ENCODE results near the gene IFI6.
"Not testable (repeated sequence)": the region's sequence is repeated elsewhere in the genome, so short reads cannot be mapped to it uniquely, and the experiment has no call there.

Gene IFI6, protein sequence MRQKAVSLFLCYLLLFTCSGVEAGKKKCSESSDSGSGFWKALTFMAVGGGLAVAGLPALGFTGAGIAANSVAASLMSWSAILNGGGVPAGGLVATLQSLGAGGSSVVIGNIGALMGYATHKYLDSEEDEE

DNA sequence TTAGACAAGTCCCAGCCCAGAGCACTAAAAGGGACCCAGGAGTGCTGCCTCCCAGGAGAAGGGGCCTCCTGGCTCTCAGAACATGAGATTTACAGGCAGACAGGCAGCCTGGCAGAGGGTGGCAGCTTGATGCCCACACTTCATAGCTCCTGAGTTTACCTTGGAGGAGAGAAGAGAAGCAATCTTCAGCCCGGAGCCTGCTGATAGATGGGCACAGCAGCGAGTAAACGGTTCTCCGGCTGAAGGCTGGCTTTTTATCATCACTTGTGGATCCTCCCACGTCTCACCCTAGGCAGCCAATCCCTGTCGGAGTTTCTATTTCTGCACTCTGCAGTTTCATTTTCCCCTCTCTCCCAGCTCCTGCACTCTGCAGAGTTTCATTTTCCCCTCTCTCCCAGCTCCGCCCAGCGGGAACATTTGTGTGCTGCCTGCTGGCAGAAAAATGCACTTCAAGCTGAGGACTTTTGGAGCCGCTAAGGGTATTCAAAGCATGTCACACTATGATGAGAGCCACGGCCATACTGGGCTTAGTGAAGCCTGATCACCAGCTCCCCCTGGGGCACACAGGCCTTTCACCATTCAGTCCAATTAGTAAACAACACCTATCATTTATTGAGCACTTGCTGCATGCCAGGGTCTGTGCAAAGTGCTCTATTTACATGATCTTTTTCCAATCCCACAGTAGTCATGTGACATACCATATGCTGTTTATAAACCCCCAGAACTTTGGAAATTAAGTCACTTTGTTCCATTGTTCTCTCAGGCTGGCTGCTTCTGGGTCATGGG, at the start of gene IFI6:
Gene IFI6 (minus strand): TSS at position 229 of the 786 bp plus-strand sequence. CDS start 2,878 bp downstream, outside the sequence.
- FAIRE-seq: peak; percentile 96

DNA sequence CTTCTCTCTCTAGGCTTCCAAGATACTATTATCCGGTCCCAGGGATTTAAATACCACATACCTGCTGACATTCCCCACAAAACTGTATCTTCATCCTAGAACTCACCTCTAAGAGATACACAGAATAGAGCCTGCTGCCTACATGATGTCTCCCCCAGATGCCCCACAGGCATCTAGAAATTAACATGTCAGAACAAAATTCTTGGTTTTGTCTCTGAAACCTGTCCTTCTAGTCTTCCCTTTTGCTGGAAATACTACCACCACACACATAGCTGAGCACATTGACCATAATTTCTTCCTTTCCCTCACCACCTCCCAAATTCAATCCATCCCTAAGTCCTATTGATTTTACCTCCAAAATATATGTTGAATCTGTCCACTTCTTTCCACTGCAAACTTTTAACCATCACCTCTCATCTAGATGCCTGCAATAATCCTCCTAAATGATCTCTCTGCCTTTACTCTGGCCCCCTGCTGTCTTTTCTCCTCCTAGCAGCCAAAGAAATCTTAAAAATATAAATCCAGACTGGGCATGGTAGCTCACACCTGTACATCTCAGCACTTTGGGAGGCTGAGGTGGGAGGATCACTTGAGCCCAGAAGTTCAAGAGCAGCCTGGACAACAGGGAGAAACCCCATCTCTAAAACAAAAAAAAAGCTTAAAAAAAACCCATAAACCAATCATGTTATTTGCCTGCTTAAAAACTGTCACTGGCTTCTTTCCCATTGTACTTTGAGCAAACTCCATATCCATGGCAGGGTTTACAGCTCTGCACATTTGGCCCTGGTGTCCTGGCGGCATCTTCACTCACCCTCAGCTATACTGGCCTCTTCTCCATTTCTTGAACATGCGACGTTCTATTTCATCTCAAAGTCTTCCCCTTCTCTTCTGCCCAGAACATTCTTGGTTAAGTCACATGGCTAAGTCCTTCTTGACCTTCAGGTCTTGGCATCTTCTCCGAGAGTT, 47.6 kb upstream of the IFI6 start:
- no peak for FAIRE-seq

DNA sequence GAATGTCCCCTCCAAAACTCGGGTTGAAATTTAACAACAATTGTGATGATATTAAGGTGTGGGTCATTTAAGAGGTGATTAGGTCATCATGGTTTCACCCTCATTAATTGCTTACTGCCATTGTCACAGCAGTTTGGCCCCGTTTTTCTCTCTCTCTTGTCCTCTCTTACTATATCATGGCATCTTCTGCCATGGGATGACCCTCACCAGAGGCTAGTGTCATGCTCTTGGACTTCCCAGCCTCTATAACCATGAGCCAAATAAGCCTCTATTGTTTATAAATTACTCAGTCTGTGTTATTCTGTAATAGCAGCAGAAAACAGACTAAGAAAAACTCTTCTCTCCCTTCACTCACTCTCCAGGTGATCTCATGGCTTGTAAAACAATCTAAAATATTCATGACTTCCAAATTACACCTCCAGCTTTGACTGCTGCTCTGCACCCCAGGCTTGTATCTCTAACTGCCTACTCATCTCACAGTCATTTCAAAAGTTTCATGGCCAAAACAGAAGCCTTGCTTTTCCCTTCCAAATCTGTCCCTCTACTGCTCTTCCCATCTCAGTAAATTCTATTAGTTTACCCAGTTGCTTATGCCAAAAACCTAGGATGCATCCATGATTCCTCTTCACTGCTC, 44.4 kb upstream of the IFI6 start:
- FAIRE-seq: no peak

DNA sequence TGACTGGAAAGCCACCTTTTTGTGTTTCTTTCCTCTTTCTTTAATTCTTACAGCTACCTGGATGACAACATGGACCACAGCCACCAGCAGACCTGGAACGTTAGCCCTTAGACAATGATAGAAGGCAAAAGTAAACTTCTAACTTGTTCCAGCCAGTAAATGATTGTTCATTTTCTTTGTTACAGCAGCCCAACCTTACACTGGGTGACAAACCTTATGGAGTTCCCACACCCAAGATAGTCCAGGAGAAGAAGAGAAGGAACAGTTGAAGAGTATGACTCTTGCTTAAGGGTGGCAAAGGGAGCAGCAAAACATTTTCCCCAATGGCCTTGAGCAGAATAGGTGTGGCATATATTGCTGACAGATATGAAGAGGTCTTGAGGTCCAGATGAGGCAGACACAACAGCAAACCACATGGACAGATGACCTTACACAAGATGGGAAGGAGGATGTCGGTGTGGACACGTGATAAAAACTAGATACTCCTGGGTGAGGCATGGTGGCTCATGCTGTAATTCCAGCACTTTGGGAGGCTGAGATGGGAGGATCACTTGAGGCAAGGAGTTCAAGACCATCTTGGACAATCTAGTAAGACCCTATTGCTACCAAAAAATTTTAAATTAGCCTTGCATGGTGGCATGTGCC, 42.0 kb upstream of the IFI6 start:
- FAIRE-seq: no peak

DNA sequence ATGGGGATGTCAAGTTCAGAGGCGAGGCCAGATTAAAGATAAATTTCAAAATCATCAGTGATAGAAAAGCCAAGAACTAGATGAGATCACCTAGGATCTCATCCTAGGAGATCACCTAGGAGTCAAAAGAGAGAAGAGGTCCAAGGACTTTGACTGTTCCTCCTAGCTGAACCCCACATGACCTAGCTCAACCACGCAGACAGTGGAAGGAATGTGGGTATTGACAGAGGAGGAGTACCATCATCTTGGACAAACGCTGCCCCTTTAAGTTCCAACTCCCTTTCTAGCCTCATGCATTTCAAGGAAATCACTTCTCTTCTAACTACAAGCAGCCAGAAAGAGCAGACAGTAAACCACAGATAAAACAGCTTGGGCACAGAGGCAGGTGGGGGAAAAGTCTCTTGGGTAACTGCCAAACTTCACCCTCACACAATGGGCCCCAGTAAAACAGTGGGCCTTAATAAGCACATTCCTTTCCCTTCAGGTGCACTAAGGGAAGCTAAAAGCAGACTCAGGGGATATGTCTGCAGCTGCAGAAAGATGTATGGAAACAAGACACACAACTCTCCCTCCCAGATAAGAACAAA, 41.2 kb upstream of the IFI6 start:
- no peak for FAIRE-seq

DNA sequence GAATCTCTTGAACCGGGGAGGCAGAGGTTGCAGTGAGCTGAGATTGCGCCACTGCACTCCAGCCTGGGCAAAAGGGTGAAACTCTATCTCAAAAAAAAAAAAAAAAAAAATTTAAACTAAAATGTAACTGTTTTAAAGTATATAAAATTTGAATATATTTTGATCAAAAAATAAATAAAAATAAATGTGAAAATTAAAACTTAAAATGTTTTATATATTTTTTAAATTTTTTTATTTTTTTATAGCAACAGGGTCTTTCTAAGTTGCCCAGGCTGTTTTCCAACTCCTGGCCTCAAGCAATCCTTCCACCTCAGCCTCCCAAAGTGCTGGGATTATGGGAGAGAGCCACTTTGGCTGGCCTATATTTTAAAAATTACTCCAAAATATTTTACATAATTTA, 38.6 kb upstream of the IFI6 start:
- no peak for FAIRE-seq

DNA sequence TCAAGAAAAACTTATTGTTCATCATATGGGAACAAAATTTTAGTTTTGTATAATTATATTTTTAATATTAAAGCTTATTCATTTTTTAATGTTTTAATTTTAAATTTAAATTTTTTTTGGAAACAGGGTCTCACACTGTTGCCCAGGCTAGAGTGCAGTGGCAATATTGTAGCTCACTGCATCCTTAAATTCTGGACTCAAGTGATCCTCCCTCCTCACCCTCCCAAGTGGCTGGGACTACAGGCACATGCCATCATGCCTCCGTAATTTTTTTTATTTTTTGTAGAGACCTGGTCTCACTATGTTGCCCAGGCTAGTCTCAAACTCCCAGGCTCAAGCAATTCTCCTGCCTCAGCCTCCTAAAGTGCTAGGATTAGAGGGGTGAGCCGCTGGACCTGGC, 33.6 kb upstream of the IFI6 start:
- no peak for FAIRE-seq

DNA sequence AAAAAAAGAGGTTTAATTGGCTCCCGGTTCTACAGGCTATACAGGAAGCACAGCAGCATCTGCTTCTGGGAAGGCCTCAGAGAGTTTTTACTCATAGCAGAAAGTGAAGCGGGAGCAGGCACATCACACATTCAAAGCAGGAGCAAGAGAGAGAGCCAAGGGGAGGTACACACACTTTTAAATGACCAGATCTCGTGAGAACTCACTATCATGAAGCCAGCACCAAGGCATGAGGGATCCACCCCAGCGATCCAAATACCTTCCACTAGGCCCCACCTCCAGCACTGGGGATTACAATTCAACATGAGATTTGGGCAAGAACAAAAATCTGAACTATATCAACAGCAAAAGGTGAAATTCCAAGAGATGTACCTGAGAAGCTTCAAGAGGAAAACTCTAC, 33.0 kb upstream of the IFI6 start:
- FAIRE-seq: no peak

DNA sequence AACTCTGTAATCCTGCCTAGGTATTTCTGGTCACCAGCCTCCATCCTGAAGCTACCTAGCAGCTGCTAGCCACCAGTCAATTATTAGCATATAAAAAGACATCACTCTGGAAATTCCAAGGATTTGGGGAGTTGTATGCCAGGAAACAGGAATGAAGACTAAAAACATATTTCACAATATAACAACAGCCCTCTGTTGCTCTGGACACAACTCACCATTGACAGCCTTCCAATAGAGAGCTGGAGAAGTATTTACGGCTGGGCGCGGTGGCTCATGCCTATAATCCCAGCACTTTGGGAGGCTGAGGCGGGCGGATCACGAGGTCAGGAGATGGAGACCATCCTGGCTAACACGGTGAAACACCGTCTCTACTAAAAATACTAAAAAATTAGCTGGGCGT, 24.8 kb upstream of the IFI6 start:
- FAIRE-seq: not testable (repeated sequence)

DNA sequence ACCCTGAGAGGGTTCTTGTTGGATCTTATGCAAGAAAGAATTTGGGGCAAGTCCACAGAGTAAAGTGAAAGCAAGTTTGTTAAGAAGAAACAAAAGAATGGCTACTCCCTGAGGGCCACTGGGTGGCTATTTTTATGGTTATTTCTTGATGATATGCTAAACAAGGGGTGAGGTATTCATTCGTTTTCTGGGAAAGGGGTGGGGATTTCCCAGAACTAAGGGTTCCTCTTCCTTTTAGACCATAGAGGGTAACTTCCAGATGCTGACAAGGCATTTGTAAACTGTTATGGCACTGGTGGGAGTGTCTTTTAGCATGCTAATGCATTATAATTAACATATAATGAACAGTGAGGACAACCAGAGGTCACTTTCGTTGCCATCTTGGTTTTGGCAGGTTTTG, 18.2 kb upstream of the IFI6 start:
- no peak for FAIRE-seq

DNA sequence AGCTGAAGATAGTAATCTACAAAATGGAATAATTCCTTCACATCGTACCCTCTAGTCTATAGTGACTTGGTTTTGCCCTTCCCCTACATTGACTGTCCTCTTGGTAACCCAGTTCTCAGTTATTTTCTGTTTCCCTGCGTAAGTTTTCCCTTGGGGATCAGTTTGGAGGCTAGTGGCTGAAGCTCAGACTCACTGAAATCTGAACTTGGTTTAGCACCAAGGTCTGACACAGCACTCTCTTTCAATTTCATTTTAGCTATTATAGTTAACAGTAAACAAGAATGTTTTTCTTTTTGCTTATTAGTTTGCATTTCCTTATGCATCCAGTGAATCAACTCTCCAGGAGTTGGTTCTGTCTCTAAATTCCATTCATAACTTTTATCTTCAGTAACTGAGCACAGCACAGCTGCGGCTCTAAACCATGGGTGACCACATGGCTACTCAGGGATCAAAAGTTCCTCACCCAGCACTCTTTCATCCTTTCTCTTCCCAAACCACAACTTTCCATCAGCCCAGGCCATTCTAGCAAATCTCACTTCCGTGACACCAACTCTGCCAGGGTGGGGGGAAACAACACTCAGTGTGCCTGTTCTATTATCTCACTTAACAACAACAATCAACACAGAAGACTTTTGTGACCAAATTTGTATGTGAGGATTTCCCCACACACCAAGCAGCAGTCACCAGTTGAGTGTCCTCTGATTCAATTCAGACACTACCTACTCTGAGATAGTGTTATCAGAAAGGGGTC, 17.6 kb upstream of the IFI6 start:
- FAIRE-seq: peak; percentile 86

DNA sequence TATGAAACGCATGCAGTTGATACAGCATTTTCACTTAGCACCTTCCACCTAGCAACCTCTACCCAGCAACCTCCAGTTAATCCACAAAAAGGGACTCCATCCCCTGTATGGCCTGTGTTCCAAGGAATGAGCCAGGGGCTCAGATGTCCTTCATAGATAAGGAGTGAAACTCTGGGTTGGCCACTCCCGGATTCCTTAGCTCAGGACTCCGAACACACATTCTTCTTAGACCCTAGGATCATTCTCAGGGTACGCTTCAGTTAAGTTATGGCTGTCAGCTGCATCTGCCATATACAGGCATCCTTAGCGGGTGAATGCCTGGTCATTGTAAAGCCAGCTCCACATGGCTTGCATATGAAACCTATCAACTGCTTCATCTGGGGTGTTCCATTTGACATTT, 15.9 kb upstream of the IFI6 start:
- no peak for FAIRE-seq

DNA sequence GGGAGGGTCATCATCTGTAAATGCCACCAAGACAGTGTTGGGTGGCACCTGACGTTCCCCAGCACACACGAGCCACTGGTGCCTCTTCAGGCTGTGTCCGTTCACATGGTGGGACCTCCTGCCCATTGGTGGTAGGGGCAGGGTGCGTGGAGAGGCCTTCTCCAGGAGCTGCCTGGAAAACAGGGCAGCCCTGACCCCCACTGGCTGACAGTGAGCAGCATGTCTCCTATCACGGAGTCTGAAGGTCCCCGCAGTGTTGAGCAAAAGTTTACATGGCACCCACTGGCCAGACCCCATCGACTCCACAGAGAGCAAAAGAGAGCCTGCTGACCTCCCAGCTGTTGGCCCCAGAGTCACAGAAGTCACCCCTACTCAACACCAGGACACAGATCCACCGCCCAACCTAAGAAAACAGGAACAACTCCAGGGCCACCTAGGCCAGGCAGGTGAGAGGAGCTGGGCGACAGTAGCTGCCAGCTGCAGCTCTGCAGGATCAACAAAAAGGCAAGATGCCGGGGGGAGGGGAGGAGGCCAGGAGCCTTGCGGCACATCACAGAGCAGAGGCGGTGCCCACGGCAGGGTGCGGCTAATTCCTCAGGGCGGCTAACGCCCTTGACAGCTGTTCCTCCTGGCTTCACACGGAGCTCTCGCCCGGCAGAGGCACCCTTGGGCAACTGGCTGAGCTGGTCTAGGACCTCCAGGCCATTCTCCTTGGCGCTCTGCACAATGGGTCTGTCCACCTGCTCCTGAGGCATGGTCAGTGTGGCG, 14.4 kb upstream of the IFI6 start:
- no peak for FAIRE-seq

DNA sequence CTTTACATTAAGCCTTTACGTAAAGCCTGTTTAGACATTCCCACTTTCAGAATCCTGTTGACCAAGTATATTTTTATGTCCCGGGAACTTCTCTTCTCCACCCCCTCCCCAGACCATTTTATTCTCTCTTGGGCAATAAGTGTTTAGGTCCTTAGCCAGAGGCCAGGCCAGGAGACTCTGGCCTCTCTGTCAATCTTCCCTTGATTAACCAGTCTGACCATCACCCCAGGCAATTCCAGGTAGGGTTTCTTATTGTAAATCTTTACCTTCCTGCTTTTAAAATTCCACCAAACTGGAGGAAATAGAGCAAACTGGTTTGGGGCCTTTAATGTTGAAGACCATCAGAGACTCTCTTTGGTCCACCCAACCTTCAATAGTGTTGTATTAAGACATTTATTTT, 12.2 kb upstream of the IFI6 start:
- no peak for FAIRE-seq

DNA sequence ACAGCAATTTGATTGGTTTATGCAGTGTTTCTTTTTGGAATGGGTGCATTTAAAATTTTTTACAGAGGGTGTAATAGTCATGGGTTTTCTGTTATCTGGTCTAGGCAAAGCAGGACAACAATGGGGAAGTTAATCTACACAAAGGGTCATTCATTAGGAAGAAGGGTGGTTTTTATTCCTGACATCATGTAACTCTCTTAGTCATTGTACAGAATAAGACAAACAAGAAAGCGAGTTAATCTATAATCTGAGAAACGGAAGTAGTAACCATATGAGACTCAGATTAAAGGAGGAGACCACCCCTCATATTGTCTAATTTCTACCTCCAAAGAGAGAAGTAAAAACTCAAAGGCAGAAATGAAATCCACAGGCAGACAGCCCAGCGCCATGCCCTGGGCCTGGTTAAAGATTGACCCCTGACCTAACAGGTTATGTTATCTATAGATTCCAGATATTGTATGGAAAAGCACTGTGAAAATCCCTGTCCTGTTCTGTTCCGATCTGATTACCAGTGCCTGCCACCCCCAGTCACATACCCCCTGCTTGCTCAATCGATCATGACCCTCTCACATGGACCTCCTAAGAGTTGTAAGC, 10.5 kb upstream of the IFI6 start:
- no peak for FAIRE-seq

DNA sequence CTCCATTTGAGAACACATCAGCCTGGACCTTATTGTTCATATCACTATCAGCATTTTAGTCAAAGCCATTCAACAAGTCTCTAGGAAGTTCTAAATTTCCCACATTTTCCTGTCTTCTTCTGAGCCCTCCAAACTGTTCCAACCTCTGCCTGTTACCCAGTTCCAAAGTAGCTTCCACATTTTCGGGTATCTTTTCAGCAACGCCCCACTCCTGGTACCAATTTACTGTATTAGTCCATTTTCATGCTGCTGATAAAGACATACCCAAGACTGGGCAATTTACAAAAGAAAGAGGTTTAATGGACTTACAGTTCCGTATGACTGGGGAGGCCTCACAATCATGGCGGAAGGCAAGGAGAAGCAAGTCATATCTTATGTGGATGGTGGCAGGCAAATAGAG, 9.6 kb upstream of the IFI6 start:
- not testable (repeated sequence) for FAIRE-seq

DNA sequence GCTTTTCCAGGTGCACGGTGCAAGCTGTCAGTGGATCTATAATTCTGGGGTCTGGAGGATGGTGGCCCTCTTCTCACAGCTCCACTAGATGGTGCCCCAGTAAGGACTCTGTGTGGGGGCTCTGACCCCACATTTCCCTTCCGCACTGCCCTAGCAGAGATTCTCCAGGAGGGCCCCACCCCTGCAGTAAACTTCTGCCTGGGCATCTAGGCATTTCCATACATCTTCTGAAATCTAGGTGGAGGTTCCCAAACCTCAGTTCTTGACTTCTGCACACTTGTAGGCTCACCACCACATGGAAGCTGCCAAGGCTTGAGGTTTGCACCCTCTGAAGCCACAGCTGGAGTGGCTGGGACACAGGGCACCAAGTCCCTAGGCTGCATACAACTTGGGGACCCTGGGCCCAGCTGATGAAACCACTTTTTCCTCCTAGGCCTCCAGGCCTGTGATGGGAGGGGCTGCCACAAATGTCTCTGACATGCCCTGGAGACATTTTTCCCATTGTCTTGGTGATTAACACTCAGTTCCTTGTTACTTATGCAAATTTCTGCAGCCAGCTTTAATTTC, 8.3 kb upstream of the IFI6 start:
- not testable (repeated sequence) for FAIRE-seq

DNA sequence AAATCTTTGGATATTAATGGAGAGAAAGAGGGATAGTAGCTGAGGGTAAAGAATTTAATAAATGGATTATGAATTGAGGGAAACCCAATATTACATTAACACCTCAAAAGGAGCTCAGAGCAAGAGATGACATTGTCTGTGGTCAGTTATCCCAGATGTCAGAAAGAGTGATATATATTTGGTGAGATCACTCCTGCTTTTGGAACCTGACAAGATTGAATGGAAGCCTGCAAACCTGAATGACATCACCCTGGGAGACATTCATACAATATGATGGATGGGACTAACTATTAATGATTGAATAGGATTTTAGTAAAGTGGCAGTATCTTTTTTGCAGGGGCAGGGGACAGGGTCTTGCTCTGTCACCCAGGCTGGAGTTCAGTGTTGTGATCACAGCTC, 6.8 kb upstream of the IFI6 start:
- FAIRE-seq: no peak

DNA sequence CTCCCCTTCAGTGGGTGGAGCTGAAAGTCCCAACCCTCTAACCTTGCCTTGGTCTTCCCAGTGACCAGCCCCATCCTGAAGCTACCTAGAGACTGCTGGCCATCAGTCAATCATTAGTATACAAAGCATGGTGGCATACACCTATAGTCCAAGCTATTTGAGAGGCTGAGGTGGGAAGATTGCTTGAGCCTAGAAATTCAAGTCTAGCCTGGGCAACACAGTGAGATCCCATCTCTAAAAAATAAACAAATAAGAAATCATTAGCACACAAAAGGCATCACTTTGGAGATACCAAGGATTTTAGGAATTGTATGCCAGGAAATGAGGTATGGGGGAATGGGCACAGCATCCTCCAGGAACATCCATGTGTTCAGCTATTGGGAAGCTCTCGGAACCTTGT, 4.4 kb upstream of the IFI6 start:
- FAIRE-seq: no peak

DNA sequence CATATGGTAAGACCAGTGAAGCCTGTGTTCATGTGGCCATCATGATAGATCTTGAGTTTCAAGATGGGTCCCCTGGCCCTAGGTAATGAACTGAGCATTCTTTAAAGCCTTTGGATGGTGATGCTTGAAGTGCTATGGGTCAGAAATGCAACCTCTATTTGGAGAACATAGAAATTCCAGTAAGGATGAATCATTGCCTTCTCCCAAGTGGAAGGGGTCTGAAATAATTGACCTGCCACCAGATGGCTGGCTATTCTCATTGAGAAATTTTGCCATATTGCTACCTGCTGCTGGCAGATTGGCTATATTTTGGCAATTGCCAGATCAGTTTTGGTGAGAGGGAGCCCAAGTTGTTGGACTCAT, 739 bp upstream of the IFI6 start:
- FAIRE-seq: no peak

All from endometrium (tissue), 2 donors.